ENCODE data around the gene ANKRD7. TPM values are rescaled to one million over a fixed set of nuclear protein-coding genes. Genes with fewer than 3 reads are reported as not detected.

The ANKRD7 gene
- total RNA-seq, 4 donors from 2014 or later: 0.27 to 1.4 TPM; not detected in 2

GRCh38 chr7:118186501-118186900 lies 38.0 kb upstream of the ANKRD7 start:
- in situ Hi-C loops (cut with MboI; ENCODE audit: low pct_ligation_motif_present in 1 of 4, low pct_unique_long_range_greater_than_20kb in 1 of 4, low sequenced_read_pairs in 3 of 4) (loop anchor here in 1 of 4 donors (25.0 kb wide), 1 partner anchor 1224 kb away; the partner anchor contains the start of gene ST7), intact Hi-C loops (cut with DNase I; ENCODE audit: low total_unique reads) (no loop called here)
- Histone ChIP-seq H3K27me3 (no peaks in the 10 kb centered on the region), H3K36me3 (peaks cover 0 to 32% (median 7%) of the 10 kb centered on the region in 4 donors), H3K4me3 (no peak overlapping the region), H3K9me3 (no peaks in the 10 kb centered on the region), H3K27ac (no peak overlapping the region), H3K4me1 (peaks cover 9 to 35% (median 18%) of the 10 kb centered on the region in 4 donors)
- no peak for DNase-seq
- no peak for TF ChIP-seq EP300 (IDR thresholded peaks at IDR 0.05; ENCODE audit: low read depth)
- no peak for TF ChIP-seq POLR2A (IDR thresholded peaks at IDR 0.05)
- TF ChIP-seq POLR2AphosphoS5 (IDR thresholded peaks at IDR 0.05): no peak
- no peak for TF ChIP-seq CTCF (IDR thresholded peaks at IDR 0.05)

- no peak overlapping the region for H3K4me3 ChIP-seq
- DNase-seq: no peak
- TF ChIP-seq CTCF (IDR thresholded peaks at IDR 0.05) (no peak), POLR2A (IDR thresholded peaks at IDR 0.05) (no peak), EP300 (IDR thresholded peaks at IDR 0.05; ENCODE audit: low read depth) (no peak), POLR2AphosphoS5 (IDR thresholded peaks at IDR 0.05) (no peak)
- no peaks in the 10 kb centered on the region for H3K27me3 ChIP-seq
- in situ Hi-C loops (cut with MboI; ENCODE audit: low pct_ligation_motif_present in 1 of 4, low pct_unique_long_range_greater_than_20kb in 1 of 4, low sequenced_read_pairs in 3 of 4) (loop anchor here in 1 of 4 donors (25.0 kb wide), 1 partner anchor 1232 kb away; the partner anchor contains the start of gene ST7), intact Hi-C loops (cut with DNase I; ENCODE audit: low total_unique reads) (no loop called here)
- no peak overlapping the region for H3K27ac ChIP-seq
- H3K4me1 ChIP-seq: no peaks in the 10 kb centered on the region
- peaks cover 0 to 26% (median 5%) of the 10 kb centered on the region in 4 donors for H3K36me3 ChIP-seq
- 86 to 92% methylated on average over 2 of the region's 2 CpGs for WGBS, 2 donors (ENCODE audit: low coverage in 1 of 2)
- no peaks in the 10 kb centered on the region for H3K9me3 ChIP-seq
These were observed 29.9 kb upstream of the ANKRD7 start for GRCh38 chr7:118194571-118194970.

- in situ Hi-C loops (cut with MboI; ENCODE audit: low pct_ligation_motif_present in 1 of 4, low pct_unique_long_range_greater_than_20kb in 1 of 4, low sequenced_read_pairs in 3 of 4) (loop anchor here in 1 of 4 donors (25.0 kb wide), 1 partner anchor 1234 kb away; the partner anchor contains the start of gene ST7), intact Hi-C loops (cut with DNase I; ENCODE audit: low total_unique reads) (no loop called here)
- no peak for TF ChIP-seq POLR2A (IDR thresholded peaks at IDR 0.05)
- peak; percentile 57 to 68 (median 67) for TF ChIP-seq CTCF (IDR thresholded peaks at IDR 0.05)
- Histone ChIP-seq H3K9me3 (no peaks in the 10 kb centered on the region), H3K36me3 (peaks cover 0 to 14% (median 4%) of the 10 kb centered on the region in 4 donors), H3K27me3 (no peaks in the 10 kb centered on the region), H3K4me3 (no peak overlapping the region), H3K27ac (no peak overlapping the region), H3K4me1 (no peaks in the 10 kb centered on the region)
- WGBS, 2 donors (ENCODE audit: low coverage in 1 of 2): 51 to 54% methylated on average over 6 of the region's 6 CpGs
- DNase-seq: peak; percentile 51
These were observed 28.5 kb upstream of the ANKRD7 start for GRCh38 chr7:118195837-118196474.

- DNase-seq: no peak
- Histone ChIP-seq H3K9me3 (no peaks in the 10 kb centered on the region), H3K4me1 (no peaks in the 10 kb centered on the region), H3K27ac (no peak overlapping the region), H3K4me3 (no peak overlapping the region), H3K36me3 (no peaks in the 10 kb centered on the region), H3K27me3 (no peaks in the 10 kb centered on the region)
- 55 to 58% methylated on average over 2 of the region's 2 CpGs for WGBS, 2 donors (ENCODE audit: low coverage in 1 of 2)
- in situ Hi-C loops (cut with MboI; ENCODE audit: low pct_ligation_motif_present in 1 of 4, low pct_unique_long_range_greater_than_20kb in 1 of 4, low sequenced_read_pairs in 3 of 4): loop anchor here in 1 of 4 donors (25.0 kb wide), 1 partner anchor 990 kb away; no protein-coding TSS in a partner anchor
- intact Hi-C loops (cut with DNase I; ENCODE audit: low total_unique reads): no loop called here
- TF ChIP-seq POLR2AphosphoS5 (IDR thresholded peaks at IDR 0.05) (no peak), CTCF (IDR thresholded peaks at IDR 0.05) (no peak), EP300 (IDR thresholded peaks at IDR 0.05; ENCODE audit: low read depth) (no peak), POLR2A (IDR thresholded peaks at IDR 0.05) (no peak)
These were observed 22.4 kb upstream of the ANKRD7 start for GRCh38 chr7:118202061-118202460.
